NCI-H1436 treated with DMSO at 0.1 percent for 48 hours (cell line): ENCODE results near the gene TMPRSS13.

Source experiments
- DNase-seq: peaks from one replicate; lab custom pipeline; 2025; lab: John Stamatoyannopoulos, UW

Gene TMPRSS13

DNA sequence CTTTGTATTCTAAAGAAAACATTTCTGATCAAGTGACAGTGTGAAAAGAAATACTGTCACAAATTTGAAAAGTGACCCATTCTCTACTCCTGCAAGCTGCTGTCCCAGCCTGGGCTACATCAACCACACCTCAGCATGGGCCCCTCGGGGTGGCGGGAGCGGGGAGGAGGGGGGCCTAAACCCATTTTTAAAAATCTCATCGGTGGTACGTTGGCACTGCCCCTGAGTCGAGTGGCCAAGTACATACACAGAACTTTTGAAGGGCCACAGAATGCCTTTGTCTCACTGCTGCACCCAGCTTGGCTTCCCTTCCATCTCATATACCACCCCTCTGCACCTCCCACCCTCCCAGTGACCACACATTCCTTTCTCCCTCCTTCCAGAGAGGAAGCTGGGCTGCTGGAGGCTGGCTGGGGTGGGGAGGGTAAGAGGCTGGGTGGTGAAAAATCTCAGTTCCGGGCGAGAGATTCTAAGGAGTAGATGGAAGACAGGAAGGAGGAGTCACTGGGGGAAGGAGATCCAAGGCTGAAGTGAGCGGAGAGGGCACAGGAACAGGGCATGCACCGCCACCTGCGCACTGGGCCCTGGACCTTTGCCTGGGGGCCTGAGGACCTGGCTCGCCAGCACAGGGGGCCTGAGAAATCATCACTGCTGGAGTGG is 73.9 kb downstream of the TMPRSS13 start:
- no peak for DNase-seq

DNA sequence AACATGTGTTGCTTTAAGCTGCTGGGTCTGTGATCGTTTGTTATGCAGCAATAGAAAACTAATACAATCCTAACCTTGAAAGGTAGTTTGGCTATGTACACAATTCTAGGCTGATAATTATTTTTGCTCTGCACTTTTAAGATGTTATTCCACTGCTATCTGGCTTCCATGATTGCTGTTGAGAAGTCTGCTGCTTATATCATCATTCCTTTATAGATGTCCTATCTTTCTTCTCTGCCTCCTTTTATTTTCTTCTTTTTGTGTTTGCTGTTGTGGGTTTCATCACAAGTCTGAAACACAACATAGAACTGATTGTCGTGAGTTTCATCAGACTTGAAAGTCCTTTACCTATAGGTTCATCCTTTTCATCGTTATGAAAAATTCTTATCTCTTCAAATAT is 76.9 kb downstream of the TMPRSS13 start:
- DNase-seq = no peak

DNA sequence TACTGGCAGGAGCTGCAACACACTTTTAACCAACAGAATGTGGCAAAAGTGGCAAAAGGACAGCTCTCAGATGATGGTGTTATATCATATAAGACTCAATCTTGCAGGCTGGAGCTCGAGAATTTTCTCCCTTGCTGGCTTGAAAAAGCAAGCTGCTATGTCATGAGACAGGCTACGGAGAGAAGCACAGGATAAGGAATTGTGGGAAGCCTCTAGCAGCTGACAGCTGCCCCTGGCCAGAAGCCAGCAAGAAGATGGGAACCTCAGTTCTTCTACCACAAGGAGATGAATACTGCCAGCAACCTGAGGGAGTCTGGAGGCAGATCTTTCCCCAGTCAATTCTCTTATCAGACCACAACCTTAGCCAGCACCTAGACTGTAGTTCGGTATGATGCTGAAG is 77.3 kb downstream of the TMPRSS13 start:
- DNase-seq = no peak

DNA sequence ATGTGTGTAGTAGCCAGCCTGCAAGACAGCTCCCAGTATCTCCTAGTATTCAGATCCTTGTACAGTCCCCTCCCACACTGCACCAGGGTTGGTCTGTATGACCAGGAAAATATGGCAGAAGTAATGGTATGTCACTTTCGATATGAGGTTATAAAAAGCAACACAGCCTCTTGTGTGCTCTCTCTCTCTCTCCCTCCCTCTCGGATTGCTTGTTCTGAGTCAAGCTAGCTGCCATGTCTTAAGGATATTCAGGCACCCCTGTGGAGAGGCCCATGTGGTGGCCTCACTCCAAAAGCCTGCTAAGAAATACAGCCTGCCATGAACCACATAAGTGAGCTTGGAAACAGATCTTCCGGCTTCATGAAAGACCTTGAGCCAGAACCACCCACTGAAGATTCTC is 78.1 kb downstream of the TMPRSS13 start:
- DNase-seq = no peak
